CD14-positive monocyte (primary cell): ENCODE measurements around the gene ABHD16B. TPM values are rescaled to one million over a fixed set of nuclear protein-coding genes. Genes with fewer than 3 reads are reported as not detected.
A peak's percentile ranks its signal among the peaks of the same experiment; 100 is the strongest.

ENCODE experiments used
- DNase-seq, 3 donors: peaks; one replicate each; pipeline ENCODE4 v3.0.0-alpha.2; 2011 to 2022
- H2AFZ ChIP-seq: 2 replicates; pipeline ENCODE4 v1.6.0; 2012; ENCODE audit warnings: mild to moderate bottlenecking, low read depth, low read length, inconsistent platforms; ENCODE audit not compliant: insufficient read depth, poor library complexity, severe bottlenecking
- H3K27ac ChIP-seq, 2 donors: 1 replicate in 1 of 2; 2 replicates in 1 of 2; pipeline ENCODE4 v1.5.1; 2012 to 2013; ENCODE audit warnings: low read length in 2 of 2, control low read depth in 1 of 2, inconsistent platforms in 1 of 2, low read depth in 1 of 2, mild to moderate bottlenecking in 1 of 2
- H3K27me3 ChIP-seq, 2 donors: one replicate each; pipeline versions ENCODE4 v1.6.0 to v1.6.1; 2011 to 2013; ENCODE audit warnings: low read length in 2 of 2; ENCODE audit not compliant: control insufficient read depth in 2 of 2, insufficient read depth in 2 of 2
- H3K36me3 ChIP-seq, 2 donors: replicated peaks in 1 of 2; 1 replicate in 1 of 2; 2 replicates in 1 of 2; pipeline versions ENCODE4 v1.5.1 to v1.6.1; 2012 to 2013; ENCODE audit warnings: low read length in 2 of 2, control low read depth in 1 of 2, inconsistent platforms in 1 of 2, mild to moderate bottlenecking in 1 of 2; ENCODE audit not compliant: insufficient read depth in 2 of 2, control insufficient read depth in 1 of 2
- H3K4me1 ChIP-seq, 2 donors: 1 replicate in 1 of 2; 2 replicates in 1 of 2; pipeline versions ENCODE4 v1.5.1 to v1.6.1; 2012 to 2013; ENCODE audit warnings: low read length in 2 of 2, control low read depth in 1 of 2, inconsistent platforms in 1 of 2, mild to moderate bottlenecking in 1 of 2, moderate library complexity in 1 of 2; ENCODE audit not compliant: insufficient read depth in 2 of 2, control insufficient read depth in 1 of 2
- H3K4me2 ChIP-seq: replicated peaks from 2 replicates; pipeline ENCODE3; 2012; ENCODE audit warnings: low read length, moderate library complexity, mild to moderate bottlenecking; ENCODE audit not compliant: poor library complexity, severe bottlenecking; ENCODE audit errors: extremely low read depth
- H3K4me3 ChIP-seq, 3 experiments: fragments of 200-600 bp in 1 of 3; sonication (generic) in 1 of 3; replicated peaks in 1 of 3; 1 replicate in 2 of 3; 2 replicates in 1 of 3; pipeline ENCODE4 v1.5.1; 2011 to 2013; ENCODE audit warnings: low read length in 3 of 3, mild to moderate bottlenecking in 3 of 3, control low read depth in 2 of 3, low read depth in 2 of 3, inconsistent platforms in 1 of 3, moderate library complexity in 1 of 3
- H3K79me2 ChIP-seq: 2 replicates; pipeline ENCODE4 v1.6.0; 2012; ENCODE audit warnings: mild to moderate bottlenecking, control low read depth, inconsistent platforms, low read length, moderate library complexity; ENCODE audit not compliant: insufficient read depth
- H3K9ac ChIP-seq: 2 replicates; pipeline ENCODE4 v1.6.0; 2017; ENCODE audit warnings: low read length, mild to moderate bottlenecking; ENCODE audit not compliant: insufficient read depth, poor library complexity, severe bottlenecking
- H3K9me3 ChIP-seq, 2 donors: replicated peaks in 1 of 2; 1 replicate in 1 of 2; 2 replicates in 1 of 2; pipeline versions ENCODE4 v1.5.1 to v1.6.1; 2012 to 2013; ENCODE audit warnings: low read length in 2 of 2, control low read depth in 1 of 2; ENCODE audit not compliant: control insufficient read depth in 1 of 2, insufficient read depth in 1 of 2
- H4K20me1 ChIP-seq: 2 replicates; pipeline ENCODE4 v1.6.0; 2012; ENCODE audit warnings: mild to moderate bottlenecking, low read length, control low read depth, moderate library complexity; ENCODE audit not compliant: insufficient read depth
- H3K27ac Mint-ChIP-seq, 7 donors: one replicate each; pipeline ENCODE4 v1.8.0; 2020; ENCODE audit warnings: mild to moderate bottlenecking in 7 of 7, mixed read lengths in 7 of 7, moderate library complexity in 6 of 7, inconsistent platforms in 2 of 7
- H3K27me3 Mint-ChIP-seq, 3 donors: one replicate each; pipeline ENCODE4 v1.8.0; 2021 to 2022; ENCODE audit warnings: low read depth in 3 of 3, mild to moderate bottlenecking in 3 of 3, mixed read lengths in 3 of 3, moderate library complexity in 3 of 3, inconsistent platforms in 1 of 3
- H3K36me3 Mint-ChIP-seq, 2 donors: one replicate each; pipeline ENCODE4 v1.8.0; 2020; ENCODE audit warnings: mixed read lengths in 2 of 2, inconsistent platforms in 1 of 2, mild to moderate bottlenecking in 1 of 2
- H3K4me1 Mint-ChIP-seq: one replicate; pipeline ENCODE4 v1.8.0; 2020; ENCODE audit warnings: mild to moderate bottlenecking, mixed read lengths
- H3K4me3 Mint-ChIP-seq, 2 donors: one replicate each; pipeline ENCODE4 v1.8.0; 2020; ENCODE audit warnings: mild to moderate bottlenecking in 2 of 2, mixed read lengths in 2 of 2, moderate library complexity in 1 of 2
- H3K9me3 Mint-ChIP-seq, 7 donors: one replicate each; pipeline ENCODE4 v1.8.0; 2020 to 2022; ENCODE audit warnings: mixed read lengths in 7 of 7, mild to moderate bottlenecking in 6 of 7, moderate library complexity in 6 of 7, inconsistent platforms in 2 of 7
- CTCF ChIP-seq: fragments of 200-600 bp; IDR thresholded peaks from one replicate; pipeline ENCODE4 v1.8.0; 2022; ENCODE audit warnings: antibody characterized with exemption, mild to moderate bottlenecking
- WGBS: methylation state at CpG from one replicate; pipeline ENCODE4 v1.1.5; 2013; ENCODE audit warnings: missing lambda C conversion rate; ENCODE audit not compliant: insufficient coverage; 5-methylcytosine and 5-hydroxymethylcytosine counted together
- intact Hi-C, 2 donors: fragments of 100-400 bp; cut with micrococcal nuclease; formaldehyde crosslinking; loops; one replicate each; pipeline versions ENCODE4 v1.15.0 to v1.15.1; 2023
- polyA plus RNA-seq, 3 donors: library from polyadenylated mRNA; depleted of rRNA in 1 of 3; unstranded in 2 of 3; stranded (reverse) in 1 of 3; fragments of 300-500 nt in 2 of 3; fragments of >200 nt in 1 of 3; fragmentation: Illumina TruSeq in 2 of 3; gene quantifications; 1 replicate in 2 of 3; 2 replicates in 1 of 3; pipeline ENCODE4 v1.2.3, GENCODE V29; 2012 to 2021

ABHD16B gene
- polyA plus RNA-seq, 3 donors, result not detected

GRCh38 chr20:63857764-63858392 lies 3.4 kb upstream of the ABHD16B start:
- Histone ChIP-seq H4K20me1 (no peaks in the 10 kb centered on the region), H3K9ac (no peak overlapping the region), H3K27ac (no peak overlapping the region), H3K9me3 (no peaks in the 10 kb centered on the region), H3K4me3 (peak overlapping the region in 1 of 3 experiments; percentile 6), H3K36me3 (peaks cover 5 to 10% of the 10 kb centered on the region in 2 donors), H3K79me2 (peaks cover 16% of the 10 kb centered on the region), H3K4me1 (peaks cover 76 to 80% of the 10 kb centered on the region in 2 donors), H2AFZ (no peak overlapping the region), H3K4me2 (peak overlapping the region; percentile 52), H3K27me3 (peaks cover 0 to 12% of the 10 kb centered on the region in 2 donors)
- TF ChIP-seq CTCF, result no peak
- peaks cover 11 to 50% (median 30%) of the 10 kb centered on the region in 3 donors for H3K27me3 Mint-ChIP-seq
- H3K9me3 Mint-ChIP-seq, result no peaks in the 10 kb centered on the region
- no peak for DNase-seq
- H3K36me3 Mint-ChIP-seq, result peaks cover 6 to 25% of the 10 kb centered on the region in 2 donors
- H3K4me3 Mint-ChIP-seq, result peak overlapping the region in 1 of 2 donors; percentile 76
- intact Hi-C loops, result loop anchor here in 1 of 2 donors (10.0 kb wide), 1 partner anchor 53 kb away; no protein-coding TSS in a partner anchor
- 15% methylated on average over 9 of the region's 14 CpGs for WGBS
- peaks cover 54% of the 10 kb centered on the region for H3K4me1 Mint-ChIP-seq
- peak overlapping the region in 1 of 7 donors; percentile 26 for H3K27ac Mint-ChIP-seq

GRCh38 chr20:63858393-63859165 lies 2.7 kb upstream of the ABHD16B start:
- H3K27ac Mint-ChIP-seq, result peak overlapping the region in 2 of 7 donors; percentile 26 to 48
- no peak for DNase-seq
- peaks cover 9 to 50% (median 30%) of the 10 kb centered on the region in 3 donors for H3K27me3 Mint-ChIP-seq
- Histone ChIP-seq H2AFZ (peak overlapping the region; percentile 29), H3K4me2 (peak overlapping the region; percentile 52), H3K79me2 (peaks cover 21% of the 10 kb centered on the region), H3K27me3 (peaks cover 0 to 12% of the 10 kb centered on the region in 2 donors), H3K4me1 (peaks cover 79 to 83% of the 10 kb centered on the region in 2 donors), H4K20me1 (no peaks in the 10 kb centered on the region), H3K4me3 (peak overlapping the region in 1 of 3 experiments; percentile 6), H3K9me3 (no peaks in the 10 kb centered on the region), H3K27ac (no peak overlapping the region), H3K9ac (no peak overlapping the region), H3K36me3 (peaks cover 5 to 10% of the 10 kb centered on the region in 2 donors)
- H3K9me3 Mint-ChIP-seq, result no peaks in the 10 kb centered on the region
- TF ChIP-seq CTCF, result no peak
- WGBS, result 0% methylated on average over 4 of the region's 12 CpGs
- intact Hi-C loops, result loop anchor here in 1 of 2 donors (10.0 kb wide), 1 partner anchor 54 kb away; no protein-coding TSS in a partner anchor
- peak overlapping the region; percentile 62 to 76 for H3K4me3 Mint-ChIP-seq
- peaks cover 58% of the 10 kb centered on the region for H3K4me1 Mint-ChIP-seq
- peaks cover 7 to 29% of the 10 kb centered on the region in 2 donors for H3K36me3 Mint-ChIP-seq
